GM13977 (cell line): ENCODE measurements around the gene PFDN6.

Experiments used
- DNase-seq: peaks from one replicate; pipeline ENCODE4 v3.0.0; 2012; ENCODE audit warnings: low spot score
- in situ Hi-C: fragments of 300-500 bp; cut with MboI; formaldehyde crosslinking; loops from one replicate; pipeline ENCODE4 v1.12.0; 2022; ENCODE audit warnings: low sequenced_read_pairs, low pct_unique_long_range_greater_than_20kb, mixed read lengths, inconsistent platforms; ENCODE audit not compliant: unreplicated experiment
- TF ChIP-seq, protein P1 (sequence below): IDR thresholded peaks from 2 replicates; pipeline ENCODE4 v1.5.1; 2012; ENCODE audit warnings: mild to moderate bottlenecking, control low read depth; ENCODE audit not compliant: insufficient read depth; ENCODE audit errors: extremely low read depth, missing control alignments

Gene PFDN6

DNA sequence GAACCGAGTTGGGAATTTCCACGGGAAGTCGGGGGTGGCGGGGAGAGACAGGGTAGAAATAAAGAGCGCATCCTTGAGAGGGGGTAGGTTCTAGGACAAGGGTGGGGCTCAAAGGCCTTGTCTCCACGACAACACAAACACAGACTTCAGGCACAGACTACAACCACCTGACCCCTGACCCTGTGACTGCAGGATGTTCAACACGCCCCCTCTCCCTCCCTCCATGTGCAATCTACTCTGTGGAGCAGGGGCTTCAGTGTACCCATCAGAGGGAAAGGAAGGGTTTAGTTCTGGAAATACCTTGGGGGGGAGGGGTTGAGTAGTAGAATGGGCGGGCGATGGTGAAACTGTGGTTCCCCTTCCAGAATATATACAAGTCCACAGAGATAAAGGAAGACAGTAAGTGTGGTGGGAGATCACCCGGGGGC is 25.1 kb downstream of the PFDN6 start:
- in situ Hi-C loops = no loop called here
- DNase-seq = peak; percentile 77
- TF ChIP-seq, protein P1, sequence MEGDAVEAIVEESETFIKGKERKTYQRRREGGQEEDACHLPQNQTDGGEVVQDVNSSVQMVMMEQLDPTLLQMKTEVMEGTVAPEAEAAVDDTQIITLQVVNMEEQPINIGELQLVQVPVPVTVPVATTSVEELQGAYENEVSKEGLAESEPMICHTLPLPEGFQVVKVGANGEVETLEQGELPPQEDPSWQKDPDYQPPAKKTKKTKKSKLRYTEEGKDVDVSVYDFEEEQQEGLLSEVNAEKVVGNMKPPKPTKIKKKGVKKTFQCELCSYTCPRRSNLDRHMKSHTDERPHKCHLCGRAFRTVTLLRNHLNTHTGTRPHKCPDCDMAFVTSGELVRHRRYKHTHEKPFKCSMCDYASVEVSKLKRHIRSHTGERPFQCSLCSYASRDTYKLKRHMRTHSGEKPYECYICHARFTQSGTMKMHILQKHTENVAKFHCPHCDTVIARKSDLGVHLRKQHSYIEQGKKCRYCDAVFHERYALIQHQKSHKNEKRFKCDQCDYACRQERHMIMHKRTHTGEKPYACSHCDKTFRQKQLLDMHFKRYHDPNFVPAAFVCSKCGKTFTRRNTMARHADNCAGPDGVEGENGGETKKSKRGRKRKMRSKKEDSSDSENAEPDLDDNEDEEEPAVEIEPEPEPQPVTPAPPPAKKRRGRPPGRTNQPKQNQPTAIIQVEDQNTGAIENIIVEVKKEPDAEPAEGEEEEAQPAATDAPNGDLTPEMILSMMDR = no peak

DNA sequence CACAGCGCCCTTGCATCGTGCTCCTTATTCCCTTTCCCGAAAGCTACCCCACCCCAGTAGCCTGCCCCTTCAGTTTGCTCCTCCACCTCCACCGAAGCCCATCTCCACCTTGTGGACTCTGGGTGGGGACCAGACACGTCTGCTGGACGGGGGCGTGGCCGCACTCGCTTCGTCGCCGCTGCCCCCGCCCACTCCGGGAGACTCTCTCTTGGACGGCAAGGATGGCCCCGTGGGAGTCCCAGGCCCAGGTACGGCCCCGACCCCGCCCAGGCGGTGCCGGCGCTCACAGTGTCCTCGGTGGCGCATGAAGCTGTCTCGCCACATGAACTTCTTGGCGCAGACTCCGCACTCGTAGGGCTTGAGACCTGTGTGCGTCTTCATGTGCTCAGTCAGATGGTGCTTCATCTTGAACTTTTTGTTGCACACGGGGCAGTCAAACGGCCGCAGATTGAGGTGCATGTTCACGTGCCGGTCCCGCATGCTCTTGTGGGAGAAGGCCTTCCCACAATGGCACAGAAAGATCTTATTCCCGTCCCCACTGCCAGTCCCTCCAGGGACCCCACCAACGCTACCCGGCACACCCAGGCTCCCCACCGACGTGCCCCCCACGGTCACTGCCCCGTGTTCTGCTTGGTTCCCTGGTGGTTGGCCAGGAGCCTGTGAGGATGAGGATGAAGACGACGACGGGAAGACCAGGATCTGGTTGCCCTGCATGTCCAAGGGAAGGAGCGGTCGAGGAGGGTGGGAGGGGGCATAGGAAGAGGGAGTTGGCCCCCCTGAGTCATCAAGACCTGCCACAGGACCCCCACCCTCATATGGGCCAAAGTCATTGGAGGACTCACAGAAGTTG is 25.8 kb downstream of the PFDN6 start:
- TF ChIP-seq, protein P1 = no peak
- in situ Hi-C loops = no loop called here
- DNase-seq = peak; percentile 7

DNA sequence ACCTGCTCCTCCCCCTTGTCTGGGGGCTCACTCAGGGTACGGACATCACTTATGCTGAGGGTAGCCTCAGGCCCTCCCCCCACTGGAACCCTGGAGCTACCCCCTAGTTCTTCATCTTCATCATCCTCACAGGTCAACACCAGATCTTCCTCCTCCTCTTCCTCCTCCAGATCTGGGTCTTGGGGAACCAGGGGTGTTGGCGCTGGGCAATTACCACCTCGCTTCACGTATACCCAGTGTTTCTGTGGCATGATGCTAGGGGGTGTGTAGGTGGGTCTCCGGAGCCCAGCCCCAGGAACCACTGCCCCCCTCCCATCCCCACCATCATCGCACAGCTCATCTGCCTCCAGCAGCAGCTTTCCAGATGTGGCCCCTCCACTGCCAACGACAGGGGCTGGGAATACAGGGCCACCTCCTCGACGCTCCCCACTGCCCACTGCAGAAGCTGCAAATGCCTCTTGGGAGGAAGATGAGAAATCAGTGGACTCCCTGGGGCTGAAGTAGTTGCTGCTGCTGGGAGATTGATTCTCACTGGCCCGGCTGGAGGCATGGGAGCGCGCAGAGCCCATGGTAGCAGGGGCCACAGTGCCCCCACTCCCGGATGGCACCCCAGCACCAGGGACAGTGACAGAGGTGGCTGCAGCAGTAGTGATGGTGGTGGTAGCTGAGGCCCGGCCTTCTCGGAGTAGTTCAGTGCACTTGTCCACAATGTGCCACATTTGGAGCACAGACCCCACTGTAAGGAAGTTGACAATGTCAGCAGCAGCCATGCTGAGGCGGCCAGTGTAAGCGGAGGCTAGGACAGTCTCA is 26.6 kb downstream of the PFDN6 start:
- in situ Hi-C loops = no loop called here
- TF ChIP-seq, protein P1 = no peak
- no peak for DNase-seq

DNA sequence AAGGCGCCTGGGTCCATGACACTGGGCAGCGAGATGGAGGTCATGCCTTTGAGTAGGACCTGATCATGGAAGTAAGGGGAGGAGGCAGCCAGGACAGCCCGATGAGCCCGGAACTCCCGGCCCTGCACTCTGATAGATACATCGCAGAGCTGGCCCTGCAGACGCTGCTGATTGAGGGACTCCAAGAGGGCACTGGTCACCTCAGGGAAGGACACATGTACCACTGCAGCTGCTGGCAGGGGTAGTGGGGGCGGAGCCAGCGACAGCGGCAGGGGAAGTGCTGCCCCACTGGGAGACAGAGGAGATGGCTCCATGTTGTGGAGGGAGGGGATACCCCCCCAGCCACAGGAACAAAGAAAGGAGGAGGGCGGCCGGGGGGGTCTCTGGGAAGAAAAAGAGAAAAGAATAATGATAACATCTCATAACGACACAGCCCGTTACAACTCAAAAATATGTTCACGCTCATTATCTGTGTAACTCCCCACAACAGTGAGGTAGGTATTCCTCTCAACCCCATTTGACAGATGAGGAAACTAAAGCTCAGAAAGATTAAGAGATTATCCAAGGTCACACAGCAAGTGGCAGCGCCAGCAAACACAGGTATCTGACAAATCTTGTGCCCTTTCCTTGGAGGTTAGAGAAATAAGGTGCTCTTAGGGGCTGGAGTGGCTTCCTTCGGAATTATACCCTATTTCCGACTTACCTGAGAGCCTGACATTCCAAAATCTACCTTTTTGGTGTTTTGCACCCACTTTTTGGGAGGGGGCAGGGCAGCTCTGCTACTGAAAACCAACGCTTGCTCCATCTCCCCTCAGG is 27.4 kb downstream of the PFDN6 start:
- in situ Hi-C loops = no loop called here
- TF ChIP-seq, protein P1 = no peak
- DNase-seq = no peak

DNA sequence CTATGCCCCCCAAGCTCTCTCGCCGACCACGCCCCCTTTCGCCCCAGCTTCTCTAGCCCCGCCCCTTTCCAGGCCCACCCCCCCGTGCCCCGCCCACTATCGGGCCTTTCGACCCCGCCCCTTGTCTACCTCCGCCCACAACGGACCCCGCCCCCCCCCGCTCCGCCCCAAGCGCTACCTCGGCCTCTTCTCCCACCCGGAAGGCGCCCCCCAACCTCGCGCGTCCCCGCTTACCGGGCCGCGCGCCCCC is 27.9 kb downstream of the PFDN6 start:
- in situ Hi-C loops = no loop called here
- TF ChIP-seq, protein P1 = no peak
- DNase-seq = no peak

DNA sequence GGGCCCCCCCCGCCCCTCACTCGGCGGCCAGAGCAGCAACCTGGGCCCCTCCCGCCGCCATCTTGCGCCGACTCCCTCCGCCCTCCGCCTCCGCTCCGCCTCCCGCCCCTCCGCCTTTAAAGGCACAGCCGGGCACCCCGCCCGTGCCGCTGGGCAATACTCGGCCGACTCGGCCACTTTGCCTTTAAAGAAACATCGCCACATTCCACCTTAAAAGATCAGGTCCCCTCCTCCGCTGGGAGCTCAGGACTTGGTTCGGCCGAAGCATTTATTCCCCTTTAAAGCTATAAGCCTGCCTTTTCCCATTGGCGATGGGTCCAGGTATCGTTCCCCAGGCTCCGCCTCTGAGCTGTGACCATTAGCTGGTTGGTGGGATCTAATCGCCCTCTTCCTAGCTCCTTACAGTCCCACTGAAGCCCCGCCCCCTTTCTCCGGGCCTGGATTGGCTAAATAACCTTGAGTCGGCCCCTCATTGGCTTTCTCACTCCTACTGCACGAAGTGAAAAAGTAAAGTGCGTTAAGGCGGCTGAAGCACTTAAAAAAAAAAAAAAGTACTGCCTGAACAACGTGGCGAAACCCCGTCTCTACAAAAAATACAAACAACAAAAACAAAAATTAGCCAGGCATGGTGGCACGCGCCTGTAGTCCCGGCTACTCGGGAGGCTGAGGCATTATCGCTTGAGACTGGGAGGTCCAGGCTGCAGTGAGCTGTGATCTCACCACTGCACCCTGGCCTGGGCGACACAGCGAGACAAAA is 28.4 kb downstream of the PFDN6 start, which contains the start of gene ZBTB22:
Gene ZBTB22, minus strand, starts transcription at position 76 of the 757 bp plus-strand sequence. CDS start 828 bp downstream, outside the sequence.
- TF ChIP-seq, protein P1 = no peak
- in situ Hi-C loops = no loop called here
- DNase-seq = peak; percentile 90
